Epithelial cell of prostate (primary cell): ENCODE data around the gene SMARCAL1.

ENCODE experiments used
- DNase-seq: peaks from one replicate; pipeline ENCODE4 v3.0.0-alpha.2; 2011; ENCODE audit warnings: low read depth, low spot score
- H3K27ac ChIP-seq: fragments of 450-650 bp; 2 replicates; pipeline ENCODE4 v1.5.1; 2017; ENCODE audit warnings: mild to moderate bottlenecking

Gene SMARCAL1

GRCh38 chr2:216392018-216392562 lies 20.2 kb upstream of the SMARCAL1 start:
- DNase-seq: no peak
- H3K27ac ChIP-seq: no peak overlapping the region

- no peak for DNase-seq
- no peak overlapping the region for H3K27ac ChIP-seq
Measured at GRCh38 chr2:216392945-216393840, 19.1 kb upstream of the SMARCAL1 start.

- H3K27ac ChIP-seq: no peak overlapping the region
- DNase-seq: no peak
Measured at GRCh38 chr2:216394881-216395280, 17.4 kb upstream of the SMARCAL1 start.

GRCh38 chr2:216399621-216400020 lies 12.7 kb upstream of the SMARCAL1 start:
- no peak overlapping the region for H3K27ac ChIP-seq
- no peak for DNase-seq

- DNase-seq: no peak
- no peak overlapping the region for H3K27ac ChIP-seq
Measured at GRCh38 chr2:216402751-216403150, 9.5 kb upstream of the SMARCAL1 start.

- no peak for DNase-seq
- no peak overlapping the region for H3K27ac ChIP-seq
Measured at GRCh38 chr2:216404010-216404618, 8.2 kb upstream of the SMARCAL1 start.

GRCh38 chr2:216405588-216405987 lies 6.7 kb upstream of the SMARCAL1 start:
- no peak for DNase-seq
- H3K27ac ChIP-seq: no peak overlapping the region

GRCh38 chr2:216406826-216407225 lies 5.5 kb upstream of the SMARCAL1 start:
- no peak overlapping the region for H3K27ac ChIP-seq
- DNase-seq: no peak

GRCh38 chr2:216408426-216409290 lies 3.6 kb upstream of the SMARCAL1 start:
- no peak overlapping the region for H3K27ac ChIP-seq
- no peak for DNase-seq

- no peak overlapping the region for H3K27ac ChIP-seq
- no peak for DNase-seq
Measured at GRCh38 chr2:216410550-216410949, 1.7 kb upstream of the SMARCAL1 start.

- H3K27ac ChIP-seq: no peak overlapping the region
- no peak for DNase-seq
Measured at GRCh38 chr2:216413882-216414281, 1.6 kb downstream of the SMARCAL1 start.

- no peak overlapping the region for H3K27ac ChIP-seq
- DNase-seq: no peak
Measured at GRCh38 chr2:216414772-216415319, 2.6 kb downstream of the SMARCAL1 start.

- DNase-seq: no peak
Measured at GRCh38 chr2:216415541-216415940, 3.3 kb downstream of the SMARCAL1 start.

GRCh38 chr2:216416571-216417307 lies 4.5 kb downstream of the SMARCAL1 start:
- DNase-seq: no peak
- H3K27ac ChIP-seq: no peak overlapping the region

More at GRCh38 chr2:216415541-216415940, 3.3 kb downstream of the SMARCAL1 start:
- H3K27ac ChIP-seq: no peak overlapping the region

GRCh38 chr2:216418981-216419380 lies 6.7 kb downstream of the SMARCAL1 start:
- no peak for DNase-seq

GRCh38 chr2:216420367-216421101 lies 8.2 kb downstream of the SMARCAL1 start:
- no peak for DNase-seq
- no peak overlapping the region for H3K27ac ChIP-seq

More at GRCh38 chr2:216418981-216419380, 6.7 kb downstream of the SMARCAL1 start:
- no peak overlapping the region for H3K27ac ChIP-seq

- DNase-seq: no peak
- H3K27ac ChIP-seq: no peak overlapping the region
Measured at GRCh38 chr2:216423071-216423470, 10.8 kb downstream of the SMARCAL1 start.

- no peak overlapping the region for H3K27ac ChIP-seq
- DNase-seq: no peak
Measured at GRCh38 chr2:216424274-216424673, 12.0 kb downstream of the SMARCAL1 start.
